Suprapubic skin (tissue), 4 donors: Measurements from ENCODE around the gene GGCT. TPM values are rescaled to one million over a fixed set of nuclear protein-coding genes. Genes with fewer than 3 reads are reported as not detected.
A peak's percentile ranks its signal among the peaks of the same experiment; 100 is the strongest.

Experiments used
- DNase-seq, 2 donors: peaks; one replicate each; pipeline ENCODE4 v3.0.0-alpha.2; 2019; ENCODE audit warnings: low spot score in 2 of 2
- H3K27ac ChIP-seq: fragments of 200-600 bp; sonication (generic); one replicate; pipeline ENCODE4 v1.5.1; 2019
- H3K27me3 ChIP-seq: fragments of 200-600 bp; sonication (generic); one replicate; pipeline ENCODE4 v1.5.1; 2019
- H3K36me3 ChIP-seq: fragments of 200-600 bp; sonication (generic); one replicate; pipeline ENCODE4 v1.5.1; 2019
- H3K4me1 ChIP-seq: fragments of 200-600 bp; sonication (generic); one replicate; pipeline ENCODE4 v1.5.1; 2019
- H3K4me3 ChIP-seq: fragments of 200-600 bp; sonication (generic); one replicate; pipeline ENCODE4 v1.5.1; 2019; ENCODE audit warnings: mild to moderate bottlenecking
- H3K9me3 ChIP-seq: fragments of 200-600 bp; sonication (generic); one replicate; pipeline ENCODE4 v1.5.1; 2019
- CTCF ChIP-seq, 2 donors: fragments of 200-600 bp in 1 of 2; fragments of 450-650 bp in 1 of 2; sonication (generic) in 1 of 2; IDR thresholded peaks; one replicate each; pipeline ENCODE4 v1.5.1; 2016 to 2019; ENCODE audit warnings: antibody characterized with exemption in 2 of 2, mild to moderate bottlenecking in 1 of 2, moderate library complexity in 1 of 2
- EP300 ChIP-seq: sonication (generic); formaldehyde crosslinking; IDR thresholded peaks from one replicate; pipeline ENCODE4 v1.6.1; 2017; ENCODE audit warnings: antibody characterized with exemption
- POLR2A ChIP-seq, 2 donors: fragments of 450-650 bp; IDR thresholded peaks; one replicate each; pipeline ENCODE4 v1.6.1; 2017; ENCODE audit warnings: antibody characterized with exemption in 2 of 2, mild to moderate bottlenecking in 2 of 2, moderate library complexity in 2 of 2
- POLR2AphosphoS5 ChIP-seq, 3 donors: sonication (generic); formaldehyde crosslinking; IDR thresholded peaks; one replicate each; pipeline ENCODE4 v1.6.1; 2017; ENCODE audit warnings: antibody characterized with exemption in 3 of 3
- WGBS: methylation state at CpG from one replicate; pipeline ENCODE4 v1.1.5; 2018; 5-methylcytosine and 5-hydroxymethylcytosine counted together
- total RNA-seq, 4 donors: library from RNA; depleted of rRNA; stranded (reverse); fragments of >200 nt; gene quantifications; one replicate each; pipeline ENCODE4 v1.1.0, GENCODE V29; 2016

The GGCT gene
- total RNA-seq, 4 donors from 2014 or later = 13.7 to 76.1 (median 54.1) TPM

- peak in 1 of 2 donors; percentile 44 for DNase-seq
- Histone ChIP-seq H3K4me1 (no peaks in the 10 kb centered on the region), H3K36me3 (peaks cover 81% of the 10 kb centered on the region), H3K27ac (no peak overlapping the region), H3K9me3 (no peaks in the 10 kb centered on the region), H3K4me3 (no peak overlapping the region), H3K27me3 (no peaks in the 10 kb centered on the region)
- TF ChIP-seq EP300 (no peak), POLR2AphosphoS5 (IDR thresholded peaks at IDR 0.05) (no peak), CTCF (IDR thresholded peaks at IDR 0.05) (no peak), POLR2A (IDR thresholded peaks at IDR 0.05) (no peak)
- WGBS = 90% methylated on average over 8 of the region's 8 CpGs
Measured at GRCh38 chr7:30453016-30453415, 51.6 kb downstream of the GGCT start.

- no peaks in the 10 kb centered on the region for H3K27me3 ChIP-seq
- H3K27ac ChIP-seq = no peak overlapping the region
- 86% methylated on average over 20 of the region's 27 CpGs for WGBS
- H3K9me3 ChIP-seq = no peaks in the 10 kb centered on the region
- no peak for TF ChIP-seq EP300
- no peak for TF ChIP-seq CTCF (IDR thresholded peaks at IDR 0.05)
- no peak for TF ChIP-seq POLR2AphosphoS5 (IDR thresholded peaks at IDR 0.05)
- TF ChIP-seq POLR2A (IDR thresholded peaks at IDR 0.05) = no peak
- peak in 1 of 2 donors; percentile 76 for DNase-seq
- peaks cover 88% of the 10 kb centered on the region for H3K36me3 ChIP-seq
- H3K4me1 ChIP-seq = no peaks in the 10 kb centered on the region
- H3K4me3 ChIP-seq = no peak overlapping the region
Measured at GRCh38 chr7:30452280-30452930, 52.2 kb downstream of the GGCT start.

GRCh38 chr7:30451539-30452279, 52.9 kb downstream of the GGCT start:
- Histone ChIP-seq H3K27me3 (no peaks in the 10 kb centered on the region), H3K9me3 (no peaks in the 10 kb centered on the region), H3K4me3 (no peak overlapping the region), H3K36me3 (peaks cover 90% of the 10 kb centered on the region), H3K4me1 (no peaks in the 10 kb centered on the region), H3K27ac (no peak overlapping the region)
- 100% methylated on average over 1 of the region's 29 CpGs for WGBS
- DNase-seq = peak in 1 of 2 donors; percentile 56
- no peak for TF ChIP-seq POLR2A (IDR thresholded peaks at IDR 0.05)
- no peak for TF ChIP-seq POLR2AphosphoS5 (IDR thresholded peaks at IDR 0.05)

GRCh38 chr7:30450983-30451497, 53.6 kb downstream of the GGCT start:
- peaks cover 90% of the 10 kb centered on the region for H3K36me3 ChIP-seq
- no peaks in the 10 kb centered on the region for H3K4me1 ChIP-seq
- H3K27ac ChIP-seq = no peak overlapping the region
- WGBS = 90% methylated on average over 10 of the region's 22 CpGs
- TF ChIP-seq CTCF (IDR thresholded peaks at IDR 0.05) = no peak
- TF ChIP-seq EP300 = no peak
- TF ChIP-seq POLR2A (IDR thresholded peaks at IDR 0.05) = no peak
- no peak for TF ChIP-seq POLR2AphosphoS5 (IDR thresholded peaks at IDR 0.05)
- H3K4me3 ChIP-seq = no peak overlapping the region
- H3K27me3 ChIP-seq = no peaks in the 10 kb centered on the region
- peak in 1 of 2 donors; percentile 61 for DNase-seq
- H3K9me3 ChIP-seq = no peaks in the 10 kb centered on the region

GRCh38 chr7:30450240-30450982, 54.2 kb downstream of the GGCT start:
- no peaks in the 10 kb centered on the region for H3K9me3 ChIP-seq
- TF ChIP-seq POLR2A (IDR thresholded peaks at IDR 0.05) (no peak), POLR2AphosphoS5 (IDR thresholded peaks at IDR 0.05) (no peak), EP300 (no peak), CTCF (IDR thresholded peaks at IDR 0.05) (no peak)
- no peak overlapping the region for H3K27ac ChIP-seq
- H3K36me3 ChIP-seq = peaks cover 88% of the 10 kb centered on the region
- DNase-seq = no peak
- no peak overlapping the region for H3K4me3 ChIP-seq
- 56% methylated on average over 6 of the region's 6 CpGs for WGBS
- H3K27me3 ChIP-seq = no peaks in the 10 kb centered on the region
- no peaks in the 10 kb centered on the region for H3K4me1 ChIP-seq
